ENCODE measurements around the gene OR5AK2. TPM values are rescaled to one million over a fixed set of nuclear protein-coding genes. Genes with fewer than 3 reads are reported as not detected.
A peak's percentile ranks its signal among the peaks of the same experiment; 100 is the strongest.

Gene OR5AK2
- total RNA-seq, 1 donor from 2014 or later, result not detected

GRCh38 chr11:57001674-57002401, 13.1 kb downstream of the OR5AK2 start:
- TF ChIP-seq, protein P1, sequence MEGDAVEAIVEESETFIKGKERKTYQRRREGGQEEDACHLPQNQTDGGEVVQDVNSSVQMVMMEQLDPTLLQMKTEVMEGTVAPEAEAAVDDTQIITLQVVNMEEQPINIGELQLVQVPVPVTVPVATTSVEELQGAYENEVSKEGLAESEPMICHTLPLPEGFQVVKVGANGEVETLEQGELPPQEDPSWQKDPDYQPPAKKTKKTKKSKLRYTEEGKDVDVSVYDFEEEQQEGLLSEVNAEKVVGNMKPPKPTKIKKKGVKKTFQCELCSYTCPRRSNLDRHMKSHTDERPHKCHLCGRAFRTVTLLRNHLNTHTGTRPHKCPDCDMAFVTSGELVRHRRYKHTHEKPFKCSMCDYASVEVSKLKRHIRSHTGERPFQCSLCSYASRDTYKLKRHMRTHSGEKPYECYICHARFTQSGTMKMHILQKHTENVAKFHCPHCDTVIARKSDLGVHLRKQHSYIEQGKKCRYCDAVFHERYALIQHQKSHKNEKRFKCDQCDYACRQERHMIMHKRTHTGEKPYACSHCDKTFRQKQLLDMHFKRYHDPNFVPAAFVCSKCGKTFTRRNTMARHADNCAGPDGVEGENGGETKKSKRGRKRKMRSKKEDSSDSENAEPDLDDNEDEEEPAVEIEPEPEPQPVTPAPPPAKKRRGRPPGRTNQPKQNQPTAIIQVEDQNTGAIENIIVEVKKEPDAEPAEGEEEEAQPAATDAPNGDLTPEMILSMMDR (conservative IDR thresholded peaks at IDR 0.05), result peak; percentile 52
- Mint-ChIP-seq H3K27me3 (ENCODE audit: low read depth) (no peaks in the 10 kb centered on the region), H3K27ac (ENCODE audit: unreplicated experiment) (no peak overlapping the region), H3K4me3 (no peak overlapping the region), H3K36me3 (ENCODE audit: low read depth) (no peaks in the 10 kb centered on the region), H3K9me3 (peaks cover 3% of the 10 kb centered on the region), H3K4me1 (no peaks in the 10 kb centered on the region)
- no peak for DNase-seq (ENCODE audit: low read depth, low spot score)

GRCh38 chr11:57008373-57008772, 19.7 kb downstream of the OR5AK2 start:
- Mint-ChIP-seq H3K27ac (ENCODE audit: unreplicated experiment) (no peak overlapping the region), H3K4me1 (no peaks in the 10 kb centered on the region), H3K36me3 (ENCODE audit: low read depth) (no peaks in the 10 kb centered on the region), H3K9me3 (no peaks in the 10 kb centered on the region), H3K4me3 (no peak overlapping the region), H3K27me3 (ENCODE audit: low read depth) (peaks cover 16% of the 10 kb centered on the region)
- TF ChIP-seq, protein P1 (conservative IDR thresholded peaks at IDR 0.05), result no peak
- DNase-seq (ENCODE audit: low read depth, low spot score), result no peak

GRCh38 chr11:57015679-57016078, 27.0 kb downstream of the OR5AK2 start:
- Mint-ChIP-seq H3K4me3 (no peak overlapping the region), H3K27ac (ENCODE audit: unreplicated experiment) (no peak overlapping the region), H3K9me3 (peaks cover 5% of the 10 kb centered on the region), H3K36me3 (ENCODE audit: low read depth) (no peaks in the 10 kb centered on the region), H3K27me3 (ENCODE audit: low read depth) (peaks cover 3% of the 10 kb centered on the region), H3K4me1 (no peaks in the 10 kb centered on the region)
- DNase-seq (ENCODE audit: low read depth, low spot score), result no peak
- TF ChIP-seq, protein P1 (conservative IDR thresholded peaks at IDR 0.05), result no peak

GRCh38 chr11:57031556-57031955, 42.8 kb downstream of the OR5AK2 start:
- no peaks in the 10 kb centered on the region for H3K4me1 Mint-ChIP-seq
- TF ChIP-seq, protein P1 (conservative IDR thresholded peaks at IDR 0.05), result no peak
- H3K9me3 Mint-ChIP-seq, result no peaks in the 10 kb centered on the region
- H3K27ac Mint-ChIP-seq (ENCODE audit: unreplicated experiment), result no peak overlapping the region
- H3K36me3 Mint-ChIP-seq (ENCODE audit: low read depth), result no peaks in the 10 kb centered on the region
- H3K27me3 Mint-ChIP-seq (ENCODE audit: low read depth), result no peaks in the 10 kb centered on the region
- H3K4me3 Mint-ChIP-seq, result no peak overlapping the region
- DNase-seq (ENCODE audit: low read depth, low spot score), result no peak

Other genes starting within 250 kb of the OR5AK2 start
- not detected in 2 replicates for gene OR9G4, start 240.2 kb upstream of the OR5AK2 start, total RNA-seq
- 6.0 and 6.4 TPM in 2 replicates for gene LRRC55, start 193.0 kb downstream of the OR5AK2 start, total RNA-seq
- gene APLNR, start 248.3 kb downstream of the OR5AK2 start, total RNA-seq, result 3.0 and 3.9 TPM in 2 replicates